Endothelial cell (in vitro differentiated cells): Measurements from ENCODE around the gene TNS3. TPM values are rescaled to one million over a fixed set of nuclear protein-coding genes. Genes with fewer than 3 reads are reported as not detected.

ENCODE experiments used
- DNase-seq: peaks from one replicate; pipeline ENCODE4 v3.0.0; 2021; ENCODE audit warnings: low spot score
- H3K27ac Mint-ChIP-seq: one replicate; pipeline ENCODE4 v1.8.0; 2021; ENCODE audit warnings: mixed read lengths, inconsistent platforms; ENCODE audit not compliant: unreplicated experiment
- H3K27me3 Mint-ChIP-seq: one replicate; pipeline ENCODE4 v1.8.0; 2021; ENCODE audit warnings: mild to moderate bottlenecking, moderate library complexity, mixed read lengths, inconsistent platforms; ENCODE audit not compliant: unreplicated experiment
- H3K36me3 Mint-ChIP-seq: one replicate; pipeline ENCODE4 v1.8.0; 2021; ENCODE audit warnings: mild to moderate bottlenecking, low read depth, mixed read lengths, inconsistent platforms; ENCODE audit not compliant: unreplicated experiment
- H3K4me1 Mint-ChIP-seq: one replicate; pipeline ENCODE4 v1.8.0; 2021; ENCODE audit warnings: mild to moderate bottlenecking, mixed read lengths, inconsistent platforms; ENCODE audit not compliant: unreplicated experiment
- H3K4me3 Mint-ChIP-seq: one replicate; pipeline ENCODE4 v1.8.0; 2021; ENCODE audit warnings: mild to moderate bottlenecking, mixed read lengths, inconsistent platforms; ENCODE audit not compliant: unreplicated experiment
- H3K9me3 Mint-ChIP-seq: one replicate; pipeline ENCODE4 v1.8.0; 2021; ENCODE audit warnings: mixed read lengths, inconsistent platforms; ENCODE audit not compliant: unreplicated experiment
- total RNA-seq: library from RNA; stranded (reverse); fragmentation: NEBNext Ultra II Directional; extraction: Animal tissue kit (Norgen Biotek cat#: 25700); gene quantifications from one replicate; pipeline ENCODE4 v1.2.1, GENCODE V29; 2021; ENCODE audit not compliant: unreplicated experiment
- TF ChIP-seq, protein P1 (sequence below): fragments of 200-600 bp; sonication (generic); IDR thresholded peaks from one replicate; pipeline ENCODE4 v1.5.0; 2021; ENCODE audit warnings: antibody characterized with exemption; ENCODE audit not compliant: unreplicated experiment

Gene TNS3
- total RNA-seq, 1 donor from 2014 or later = 7.5 TPM

DNA sequence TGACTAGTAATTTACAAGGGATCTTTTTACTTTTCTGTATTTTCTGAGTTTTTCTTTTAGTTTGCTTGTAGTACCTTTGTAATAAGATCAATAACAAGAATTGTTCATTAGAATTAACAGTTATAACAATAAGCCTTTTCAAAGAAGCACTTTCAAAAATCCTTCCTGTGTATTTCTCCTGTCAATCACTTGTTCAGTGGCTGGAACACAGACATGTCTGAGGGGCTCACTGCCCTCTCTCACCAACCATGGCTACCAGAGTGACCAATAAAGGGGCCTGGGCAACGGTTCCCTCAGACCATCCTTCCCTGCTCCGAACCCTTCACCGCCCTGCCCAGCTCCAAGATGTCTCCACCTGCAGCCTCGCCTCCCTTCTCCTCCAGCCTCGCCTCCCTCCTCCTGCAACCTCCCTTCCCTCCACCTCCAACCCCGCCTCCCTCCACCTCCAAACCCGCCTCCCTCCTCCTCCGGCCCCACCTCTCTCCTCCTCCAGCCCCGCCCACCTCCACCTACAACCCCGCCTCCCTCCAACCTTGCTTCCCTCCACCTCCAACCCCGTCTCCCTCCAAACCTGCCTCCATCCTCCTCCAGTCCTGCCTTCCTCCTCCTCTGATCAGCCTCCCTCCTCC lies 353.4 kb downstream of the TNS3 start:
- H3K4me3 Mint-ChIP-seq = no peak overlapping the region
- peaks cover 2% of the 10 kb centered on the region for H3K27me3 Mint-ChIP-seq
- no peak for DNase-seq
- no peaks in the 10 kb centered on the region for H3K36me3 Mint-ChIP-seq
- H3K4me1 Mint-ChIP-seq = peaks cover 31% of the 10 kb centered on the region
- no peak overlapping the region for H3K27ac Mint-ChIP-seq
- TF ChIP-seq, protein P1, sequence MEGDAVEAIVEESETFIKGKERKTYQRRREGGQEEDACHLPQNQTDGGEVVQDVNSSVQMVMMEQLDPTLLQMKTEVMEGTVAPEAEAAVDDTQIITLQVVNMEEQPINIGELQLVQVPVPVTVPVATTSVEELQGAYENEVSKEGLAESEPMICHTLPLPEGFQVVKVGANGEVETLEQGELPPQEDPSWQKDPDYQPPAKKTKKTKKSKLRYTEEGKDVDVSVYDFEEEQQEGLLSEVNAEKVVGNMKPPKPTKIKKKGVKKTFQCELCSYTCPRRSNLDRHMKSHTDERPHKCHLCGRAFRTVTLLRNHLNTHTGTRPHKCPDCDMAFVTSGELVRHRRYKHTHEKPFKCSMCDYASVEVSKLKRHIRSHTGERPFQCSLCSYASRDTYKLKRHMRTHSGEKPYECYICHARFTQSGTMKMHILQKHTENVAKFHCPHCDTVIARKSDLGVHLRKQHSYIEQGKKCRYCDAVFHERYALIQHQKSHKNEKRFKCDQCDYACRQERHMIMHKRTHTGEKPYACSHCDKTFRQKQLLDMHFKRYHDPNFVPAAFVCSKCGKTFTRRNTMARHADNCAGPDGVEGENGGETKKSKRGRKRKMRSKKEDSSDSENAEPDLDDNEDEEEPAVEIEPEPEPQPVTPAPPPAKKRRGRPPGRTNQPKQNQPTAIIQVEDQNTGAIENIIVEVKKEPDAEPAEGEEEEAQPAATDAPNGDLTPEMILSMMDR = no peak
- no peaks in the 10 kb centered on the region for H3K9me3 Mint-ChIP-seq

DNA sequence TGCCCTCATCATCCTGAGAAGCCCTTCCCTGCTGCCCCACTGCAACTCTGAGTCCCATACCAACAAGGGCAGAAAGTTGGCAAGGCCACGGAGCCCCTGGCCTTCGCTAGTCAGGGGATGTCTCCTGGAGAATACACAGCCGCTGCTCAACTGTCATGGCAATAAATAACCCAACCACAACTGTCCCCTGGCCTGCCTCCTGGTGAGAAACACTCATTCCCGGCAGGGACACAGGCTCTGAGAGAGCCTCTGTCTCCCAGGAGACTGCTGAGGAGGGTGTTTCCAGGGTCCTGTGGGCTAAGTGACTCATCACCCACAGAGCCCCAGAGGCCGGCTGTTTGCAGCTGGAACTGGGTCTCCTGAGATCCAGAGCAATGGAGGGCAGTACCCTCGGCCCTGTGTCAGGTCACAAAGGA lies 354.1 kb downstream of the TNS3 start:
- DNase-seq = no peak
- no peak overlapping the region for H3K27ac Mint-ChIP-seq
- H3K9me3 Mint-ChIP-seq = no peaks in the 10 kb centered on the region
- no peaks in the 10 kb centered on the region for H3K36me3 Mint-ChIP-seq
- peaks cover 2% of the 10 kb centered on the region for H3K27me3 Mint-ChIP-seq
- TF ChIP-seq, protein P1 = no peak
- H3K4me1 Mint-ChIP-seq = peaks cover 31% of the 10 kb centered on the region
- no peak overlapping the region for H3K4me3 Mint-ChIP-seq

DNA sequence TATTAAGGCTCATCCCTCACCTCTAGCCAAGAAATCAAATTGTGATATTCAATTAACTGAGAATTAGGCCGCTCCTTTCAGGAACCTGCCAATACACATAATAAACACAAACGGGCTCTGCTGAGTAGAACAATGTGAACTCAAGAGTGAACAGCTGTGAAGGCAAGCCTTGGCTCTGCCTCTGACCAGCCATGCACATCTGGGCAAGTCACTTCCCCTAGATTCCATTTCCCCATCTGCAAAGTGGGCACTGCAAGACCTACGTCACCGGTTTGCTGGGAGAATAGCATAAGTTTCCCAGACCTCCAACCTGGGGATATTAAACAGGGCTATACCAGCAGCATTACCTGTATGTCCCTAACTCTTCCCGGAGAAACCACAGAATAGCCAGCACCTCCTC lies 355.2 kb downstream of the TNS3 start:
- TF ChIP-seq, protein P1 = no peak
- Mint-ChIP-seq H3K4me3 (no peak overlapping the region), H3K4me1 (peaks cover 31% of the 10 kb centered on the region), H3K27me3 (peaks cover 2% of the 10 kb centered on the region), H3K36me3 (no peaks in the 10 kb centered on the region), H3K27ac (no peak overlapping the region), H3K9me3 (no peaks in the 10 kb centered on the region)
- DNase-seq = no peak

DNA sequence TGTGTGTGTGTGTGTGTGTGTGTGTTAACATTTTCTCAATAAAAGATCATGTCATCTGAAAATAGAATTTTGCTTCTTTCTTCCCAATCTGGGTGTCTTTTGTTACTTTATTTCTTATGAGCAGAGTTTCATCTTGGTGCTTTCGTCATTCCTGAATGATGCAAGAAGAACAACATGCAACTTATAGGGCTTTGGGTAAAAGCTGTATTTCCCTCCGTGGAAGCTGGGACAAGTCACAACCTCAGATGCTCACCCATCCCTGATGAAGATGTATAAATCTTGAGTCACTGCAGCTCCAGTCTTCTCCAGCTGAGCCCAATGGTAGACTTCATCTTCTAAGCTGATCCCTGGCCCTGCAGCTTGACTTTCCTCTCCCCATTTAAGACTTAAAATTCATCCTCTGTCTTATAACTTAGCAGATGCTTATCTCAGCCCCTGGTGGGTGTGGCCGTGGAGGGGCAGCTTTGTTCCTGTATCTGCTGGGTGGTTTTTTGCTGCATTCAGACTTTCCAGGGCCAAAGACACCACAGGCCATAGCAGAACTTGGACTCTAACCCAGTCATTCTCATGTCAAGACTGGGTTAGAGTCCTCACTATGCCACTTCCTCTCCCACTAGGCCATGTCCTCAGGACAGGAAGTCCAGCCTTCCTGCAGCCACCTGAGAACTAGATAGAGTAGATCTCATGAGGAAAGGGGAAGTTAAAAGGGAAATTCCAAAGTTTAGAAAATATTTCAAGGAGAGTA lies 356.4 kb downstream of the TNS3 start:
- no peak for DNase-seq
- H3K27me3 Mint-ChIP-seq = peaks cover 2% of the 10 kb centered on the region
- no peaks in the 10 kb centered on the region for H3K9me3 Mint-ChIP-seq
- H3K36me3 Mint-ChIP-seq = no peaks in the 10 kb centered on the region
- TF ChIP-seq, protein P1 = no peak
- H3K4me1 Mint-ChIP-seq = peaks cover 31% of the 10 kb centered on the region
- H3K4me3 Mint-ChIP-seq = peak overlapping the region; percentile 45
- peak overlapping the region; percentile 74 for H3K27ac Mint-ChIP-seq
